ENCODE measurements around the gene DNAH1. TPM values are rescaled to one million over a fixed set of nuclear protein-coding genes. Genes with fewer than 3 reads are reported as not detected.

Gene DNAH1
- total and polyA plus RNA-seq, 2 of the 13 experiments (the other 11 are each of a cell fraction or from before 2014, with no cell fraction given), result 0.64 to 3.5 TPM

DNA sequence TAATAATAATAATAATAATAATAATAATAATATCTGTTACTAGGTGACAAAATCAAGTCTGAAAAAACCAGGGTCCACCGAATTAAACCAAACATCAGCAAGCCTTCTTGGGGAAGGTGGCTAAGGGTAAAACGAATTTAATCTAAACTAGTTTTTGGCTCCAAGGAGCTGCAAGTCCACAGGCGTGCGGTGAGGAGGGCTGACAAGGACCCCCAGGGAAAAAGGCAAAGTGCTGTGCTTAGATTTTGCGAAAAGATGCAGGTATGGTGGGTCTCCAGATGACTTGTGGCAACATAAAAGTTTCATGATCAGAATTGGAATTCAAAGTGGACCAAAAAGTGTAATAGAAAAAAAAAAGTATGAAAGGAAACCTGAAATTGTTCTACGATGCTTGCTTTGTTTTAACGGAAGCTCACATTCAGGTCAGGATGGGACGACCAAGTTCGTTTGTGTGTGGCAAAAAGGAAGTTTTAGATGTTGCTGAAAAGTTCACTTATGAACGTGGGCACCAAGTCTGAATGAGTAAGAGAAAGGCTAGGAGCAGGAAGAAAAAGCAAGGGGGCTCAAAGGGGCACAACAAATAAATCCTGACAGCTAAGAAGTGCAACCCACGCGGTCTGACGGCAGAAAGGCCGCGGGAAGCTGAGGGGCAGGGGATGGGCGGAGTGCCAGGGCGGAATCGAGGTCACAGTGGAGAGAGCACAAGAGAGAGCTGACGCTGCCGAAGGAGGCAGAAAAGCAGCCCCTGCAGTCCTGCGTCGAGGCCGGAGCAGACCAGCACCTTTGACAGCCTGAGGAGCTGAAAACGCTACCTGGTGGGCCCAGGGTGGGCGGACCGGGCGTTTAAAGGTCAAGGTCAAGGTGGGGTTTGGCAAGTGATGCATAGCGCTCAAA, 38.8 kb upstream of the DNAH1 start (continued):
- TF ChIP-seq, protein P1, sequence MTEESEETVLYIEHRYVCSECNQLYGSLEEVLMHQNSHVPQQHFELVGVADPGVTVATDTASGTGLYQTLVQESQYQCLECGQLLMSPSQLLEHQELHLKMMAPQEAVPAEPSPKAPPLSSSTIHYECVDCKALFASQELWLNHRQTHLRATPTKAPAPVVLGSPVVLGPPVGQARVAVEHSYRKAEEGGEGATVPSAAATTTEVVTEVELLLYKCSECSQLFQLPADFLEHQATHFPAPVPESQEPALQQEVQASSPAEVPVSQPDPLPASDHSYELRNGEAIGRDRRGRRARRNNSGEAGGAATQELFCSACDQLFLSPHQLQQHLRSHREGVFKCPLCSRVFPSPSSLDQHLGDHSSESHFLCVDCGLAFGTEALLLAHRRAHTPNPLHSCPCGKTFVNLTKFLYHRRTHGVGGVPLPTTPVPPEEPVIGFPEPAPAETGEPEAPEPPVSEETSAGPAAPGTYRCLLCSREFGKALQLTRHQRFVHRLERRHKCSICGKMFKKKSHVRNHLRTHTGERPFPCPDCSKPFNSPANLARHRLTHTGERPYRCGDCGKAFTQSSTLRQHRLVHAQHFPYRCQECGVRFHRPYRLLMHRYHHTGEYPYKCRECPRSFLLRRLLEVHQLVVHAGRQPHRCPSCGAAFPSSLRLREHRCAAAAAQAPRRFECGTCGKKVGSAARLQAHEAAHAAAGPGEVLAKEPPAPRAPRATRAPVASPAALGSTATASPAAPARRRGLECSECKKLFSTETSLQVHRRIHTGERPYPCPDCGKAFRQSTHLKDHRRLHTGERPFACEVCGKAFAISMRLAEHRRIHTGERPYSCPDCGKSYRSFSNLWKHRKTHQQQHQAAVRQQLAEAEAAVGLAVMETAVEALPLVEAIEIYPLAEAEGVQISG (CRISPR knock-in tag; IDR thresholded peaks at IDR 0.05), result no peak; the same call in 1 of the 2 replicates
- TF ChIP-seq POLR2G (IDR thresholded peaks at IDR 0.05; ENCODE audit: low read depth, low read length), result peak; percentile 61; the same call in 1 of the 2 replicates
- no peak; the same call in 1 of the 2 replicates for TF ChIP-seq CAMTA2 (CRISPR knock-in tag; IDR thresholded peaks at IDR 0.05; ENCODE audit: borderline replicate concordance)
- TF ChIP-seq ZFP36L1 (CRISPR knock-in tag; IDR thresholded peaks at IDR 0.05), result no peak
- no peak for TF ChIP-seq DNMT1 (CRISPR knock-in tag; IDR thresholded peaks at IDR 0.05)
- no peak for TF ChIP-seq RNF2 (conservative IDR thresholded peaks at IDR 0.05; ENCODE audit: low read depth)
- TF ChIP-seq, protein P2, sequence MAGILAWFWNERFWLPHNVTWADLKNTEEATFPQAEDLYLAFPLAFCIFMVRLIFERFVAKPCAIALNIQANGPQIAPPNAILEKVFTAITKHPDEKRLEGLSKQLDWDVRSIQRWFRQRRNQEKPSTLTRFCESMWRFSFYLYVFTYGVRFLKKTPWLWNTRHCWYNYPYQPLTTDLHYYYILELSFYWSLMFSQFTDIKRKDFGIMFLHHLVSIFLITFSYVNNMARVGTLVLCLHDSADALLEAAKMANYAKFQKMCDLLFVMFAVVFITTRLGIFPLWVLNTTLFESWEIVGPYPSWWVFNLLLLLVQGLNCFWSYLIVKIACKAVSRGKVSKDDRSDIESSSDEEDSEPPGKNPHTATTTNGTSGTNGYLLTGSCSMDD (CRISPR knock-in tag; IDR thresholded peaks at IDR 0.05), result no peak
- TF ChIP-seq, protein P3, sequence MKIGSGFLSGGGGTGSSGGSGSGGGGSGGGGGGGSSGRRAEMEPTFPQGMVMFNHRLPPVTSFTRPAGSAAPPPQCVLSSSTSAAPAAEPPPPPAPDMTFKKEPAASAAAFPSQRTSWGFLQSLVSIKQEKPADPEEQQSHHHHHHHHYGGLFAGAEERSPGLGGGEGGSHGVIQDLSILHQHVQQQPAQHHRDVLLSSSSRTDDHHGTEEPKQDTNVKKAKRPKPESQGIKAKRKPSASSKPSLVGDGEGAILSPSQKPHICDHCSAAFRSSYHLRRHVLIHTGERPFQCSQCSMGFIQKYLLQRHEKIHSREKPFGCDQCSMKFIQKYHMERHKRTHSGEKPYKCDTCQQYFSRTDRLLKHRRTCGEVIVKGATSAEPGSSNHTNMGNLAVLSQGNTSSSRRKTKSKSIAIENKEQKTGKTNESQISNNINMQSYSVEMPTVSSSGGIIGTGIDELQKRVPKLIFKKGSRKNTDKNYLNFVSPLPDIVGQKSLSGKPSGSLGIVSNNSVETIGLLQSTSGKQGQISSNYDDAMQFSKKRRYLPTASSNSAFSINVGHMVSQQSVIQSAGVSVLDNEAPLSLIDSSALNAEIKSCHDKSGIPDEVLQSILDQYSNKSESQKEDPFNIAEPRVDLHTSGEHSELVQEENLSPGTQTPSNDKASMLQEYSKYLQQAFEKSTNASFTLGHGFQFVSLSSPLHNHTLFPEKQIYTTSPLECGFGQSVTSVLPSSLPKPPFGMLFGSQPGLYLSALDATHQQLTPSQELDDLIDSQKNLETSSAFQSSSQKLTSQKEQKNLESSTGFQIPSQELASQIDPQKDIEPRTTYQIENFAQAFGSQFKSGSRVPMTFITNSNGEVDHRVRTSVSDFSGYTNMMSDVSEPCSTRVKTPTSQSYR (CRISPR knock-in tag; IDR thresholded peaks at IDR 0.05; ENCODE audit: borderline replicate concordance), result peak; percentile 8; the same call in 1 of the 2 replicates
- peak; percentile 21; the same call in 1 of the 2 replicates for TF ChIP-seq BRD4 (CRISPR knock-in tag; IDR thresholded peaks at IDR 0.05)
- TF ChIP-seq YY1 (IDR thresholded peaks at IDR 0.05; ENCODE audit: insufficient read depth, insufficient replicate concordance, low read depth, low read length), result no peak
- TF ChIP-seq, protein P4, sequence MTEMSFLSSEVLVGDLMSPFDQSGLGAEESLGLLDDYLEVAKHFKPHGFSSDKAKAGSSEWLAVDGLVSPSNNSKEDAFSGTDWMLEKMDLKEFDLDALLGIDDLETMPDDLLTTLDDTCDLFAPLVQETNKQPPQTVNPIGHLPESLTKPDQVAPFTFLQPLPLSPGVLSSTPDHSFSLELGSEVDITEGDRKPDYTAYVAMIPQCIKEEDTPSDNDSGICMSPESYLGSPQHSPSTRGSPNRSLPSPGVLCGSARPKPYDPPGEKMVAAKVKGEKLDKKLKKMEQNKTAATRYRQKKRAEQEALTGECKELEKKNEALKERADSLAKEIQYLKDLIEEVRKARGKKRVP (CRISPR knock-in tag; IDR thresholded peaks at IDR 0.05), result 0 out of 4 replicates have a peak, but pooled peaks of 1 of the 2 experiments have one; percentile 13
- TF ChIP-seq SIN3A (IDR thresholded peaks at IDR 0.05; ENCODE audit: borderline replicate concordance, low read depth, low read length), result 0 out of 2 replicates have a peak, but pooled peaks have one; percentile 62
- no peak for TF ChIP-seq ZNF230 (CRISPR knock-in tag; IDR thresholded peaks at IDR 0.05)
- peak; percentile 45; the same call in 1 of the 2 replicates for TF ChIP-seq NR2C2 (CRISPR knock-in tag; IDR thresholded peaks at IDR 0.05; ENCODE audit: borderline replicate concordance)
- peak; percentile 72 for TF ChIP-seq NCOR1 (IDR thresholded peaks at IDR 0.05; ENCODE audit: borderline replicate concordance, low read length)
- TF ChIP-seq FOSL1 (CRISPR knock-in tag; IDR thresholded peaks at IDR 0.05; ENCODE audit: borderline replicate concordance), result no peak
- TF ChIP-seq EP300 (IDR thresholded peaks at IDR 0.05; ENCODE audit: low read depth in 2 of 2, low read length in 2 of 2), result no peak
- TF ChIP-seq EP300 (CRISPR knock-in tag; IDR thresholded peaks at IDR 0.05; ENCODE audit: borderline replicate concordance), result no peak
